NB4 (cell line): ENCODE results near the gene TTLL6.

Experiments used
- CTCF ChIP-seq: IDR thresholded peaks from one replicate; pipeline ENCODE4 v1.5.1; 2012; ENCODE audit warnings: low read depth, low read length
- POLR2A ChIP-seq: IDR thresholded peaks from 2 replicates; pipeline ENCODE4 v1.6.1; 2011; ENCODE audit warnings: mild to moderate bottlenecking; ENCODE audit not compliant: insufficient read length; ENCODE audit errors: extremely low read depth

GRCh38 chr17:48773245-48773644 lies 43.8 kb downstream of the TTLL6 start:
- no peak for TF ChIP-seq CTCF
- TF ChIP-seq POLR2A: no peak
